B cell (primary cell): ENCODE measurements around the gene TIRAP. TPM values are rescaled to one million over a fixed set of nuclear protein-coding genes. Genes with fewer than 3 reads are reported as not detected.
A peak's percentile ranks its signal among the peaks of the same experiment; 100 is the strongest.

Source experiments
- ATAC-seq: fragments of 200-7000 bp; cut with Tn5 transposase; one replicate; pipeline ENCODE4 v1.10.0; 2021; ENCODE audit warnings: low read depth, mild to moderate bottlenecking, moderate number of reproducible peaks, moderate library complexity
- CTCF ChIA-PET: fragments of 350-600 bp; sonication (Branson Sonifier 250); formaldehyde crosslinking; loops from one replicate; lab custom pipeline; 2021; ENCODE audit warnings: antibody characterized with exemption, inconsistent platforms; lab: Charles Lee
- POLR2A ChIA-PET: fragments of 350-600 bp; sonication (Branson Sonifier 250); formaldehyde crosslinking; loops from one replicate; lab custom pipeline; 2021; ENCODE audit warnings: antibody characterized with exemption; lab: Charles Lee
- DNase-seq: peaks from one replicate; pipeline ENCODE4 v3.0.0; 2013
- H2AFZ ChIP-seq: 2 replicates; pipeline ENCODE4 v1.6.1; 2012; ENCODE audit warnings: mild to moderate bottlenecking, low read depth, low read length; ENCODE audit not compliant: insufficient read depth, poor library complexity, severe bottlenecking
- H3K27ac ChIP-seq, 2 donors: 1 replicate in 1 of 2; 2 replicates in 1 of 2; pipeline ENCODE4 v1.5.1; 2012 to 2013; ENCODE audit warnings: low read length in 2 of 2, mild to moderate bottlenecking in 2 of 2, moderate library complexity in 1 of 2
- H3K27me3 ChIP-seq, 4 experiments: fragments of 200-600 bp in 1 of 4; sonication (generic) in 1 of 4; replicated peaks in 1 of 4; 1 replicate in 2 of 4; 2 replicates in 2 of 4; pipeline versions ENCODE4 v1.6.1 to v1.7.0; 2013 to 2016; ENCODE audit warnings: low read length in 3 of 4, mild to moderate bottlenecking in 2 of 4, mixed read lengths in 1 of 4, moderate library complexity in 1 of 4; ENCODE audit not compliant: insufficient read depth in 4 of 4, control insufficient read depth in 3 of 4; ENCODE audit errors: control extremely low read depth in 1 of 4
- H3K36me3 ChIP-seq, 2 experiments: replicated peaks in 1 of 2; 1 replicate in 1 of 2; 2 replicates in 1 of 2; pipeline versions ENCODE4 v1.6.1 to v1.7.1; 2013; ENCODE audit warnings: low read length in 1 of 2; ENCODE audit not compliant: insufficient read depth in 2 of 2, control insufficient read depth in 1 of 2; ENCODE audit errors: control extremely low read depth in 1 of 2, extremely low read depth in 1 of 2
- H3K4me1 ChIP-seq, 2 donors: fragments of 200-600 bp in 1 of 2; sonication (generic) in 1 of 2; 1 replicate in 1 of 2; 2 replicates in 1 of 2; pipeline versions ENCODE4 v1.5.1 to v1.6.1; 2013 to 2017; ENCODE audit warnings: low read length in 2 of 2; ENCODE audit not compliant: control insufficient read depth in 2 of 2, insufficient read depth in 2 of 2
- H3K4me2 ChIP-seq: replicated peaks from 2 replicates; pipeline ENCODE3; 2012; ENCODE audit warnings: mild to moderate bottlenecking, low read depth, low read length; ENCODE audit not compliant: poor library complexity, severe bottlenecking
- H3K4me3 ChIP-seq, 5 experiments: fragments of 200-600 bp in 1 of 5; sonication (generic) in 1 of 5; 1 replicate in 3 of 5; 2 replicates in 2 of 5; pipeline versions ENCODE4 v1.5.1 to v1.7.0; 2011 to 2016; ENCODE audit warnings: low read length in 4 of 5, mild to moderate bottlenecking in 4 of 5, low read depth in 2 of 5, control low read depth in 1 of 5, moderate library complexity in 1 of 5; ENCODE audit not compliant: insufficient read depth in 1 of 5; ENCODE audit errors: control extremely low read depth in 1 of 5, extremely low read depth in 1 of 5
- H3K79me2 ChIP-seq: fragments of 200-600 bp; sonication (generic); one replicate; pipeline ENCODE4 v1.6.0; 2016; ENCODE audit warnings: low read length; ENCODE audit not compliant: control insufficient read depth, insufficient read depth
- H3K9ac ChIP-seq: fragments of 200-600 bp; sonication (generic); 2 replicates; pipeline ENCODE4 v1.6.1; 2017; ENCODE audit warnings: mild to moderate bottlenecking, low read length, moderate library complexity
- H3K9me3 ChIP-seq, 3 donors: one replicate each; pipeline versions ENCODE4 v1.6.1 to v1.7.1; 2013; ENCODE audit warnings: low read length in 2 of 3; ENCODE audit not compliant: control insufficient read depth in 2 of 3, insufficient read depth in 1 of 3; ENCODE audit errors: control extremely low read depth in 1 of 3
- H4K20me1 ChIP-seq: 2 replicates; pipeline ENCODE4 v1.6.0; 2012; ENCODE audit warnings: mild to moderate bottlenecking, low read length; ENCODE audit not compliant: insufficient read depth, control insufficient read depth, poor library complexity, severe bottlenecking
- H3K27ac Mint-ChIP-seq: one replicate; pipeline ENCODE4 v1.8.0; 2021; ENCODE audit warnings: mixed read lengths
- H3K27me3 Mint-ChIP-seq: one replicate; pipeline ENCODE4 v1.8.0; 2021; ENCODE audit warnings: mixed read lengths
- H3K4me1 Mint-ChIP-seq: one replicate; pipeline ENCODE4 v1.8.0; 2021; ENCODE audit warnings: mixed read lengths
- H3K4me3 Mint-ChIP-seq: one replicate; pipeline ENCODE4 v1.8.0; 2021; ENCODE audit warnings: mixed read lengths
- H3K9me3 Mint-ChIP-seq: one replicate; pipeline ENCODE4 v1.8.0; 2022; ENCODE audit warnings: mixed read lengths; ENCODE audit not compliant: insufficient read depth
- CTCF ChIP-seq: fragments of 200-600 bp; IDR thresholded peaks from one replicate; pipeline ENCODE4 v1.8.0; 2022; ENCODE audit warnings: antibody characterized with exemption, mild to moderate bottlenecking
- EZH2 ChIP-seq: IDR thresholded peaks from 2 replicates; pipeline ENCODE4 v1.6.1; 2012; ENCODE audit warnings: borderline replicate concordance, low read depth, mild to moderate bottlenecking, moderate library complexity, low read length; ENCODE audit not compliant: insufficient read depth, poor library complexity, severe bottlenecking
- WGBS: methylation state at CpG from one replicate; pipeline ENCODE4 v1.1.5; 2013; ENCODE audit warnings: missing lambda C conversion rate; ENCODE audit not compliant: insufficient coverage; 5-methylcytosine and 5-hydroxymethylcytosine counted together
- intact Hi-C: fragments of 100-400 bp; cut with micrococcal nuclease; formaldehyde crosslinking; loops from one replicate; pipeline ENCODE4 v1.10.0; 2022
- polyA plus RNA-seq: library from polyadenylated mRNA; depleted of rRNA; stranded (reverse); fragments of >200 nt; gene quantifications from 2 replicates; pipeline ENCODE4 v1.2.3, GENCODE V29; 2012
- total RNA-seq, 2 donors: library from RNA; stranded (reverse); fragments of 120-200 nt in 1 of 2; gene quantifications; 1 replicate in 1 of 2; 2 replicates in 1 of 2; pipeline versions ENCODE4 v1.2.3 to v1.2.4, GENCODE V29; 2013 to 2022

TIRAP gene
- total and polyA plus RNA-seq, 2 donors (not counting 1 experiment from before 2014, with no cell fraction given): 9.9 to 25.1 TPM

GRCh38 chr11:126303623-126304456, 20.9 kb downstream of the TIRAP start, which contains the start of gene DCPS:
DCPS (plus strand) TSS chr11:126304060; CDS start chr11:126304081, 21 bp downstream.
- no peak for TF ChIP-seq EZH2
- Histone ChIP-seq H2AFZ (peak within 1 kb of the TSS; percentile 99), H3K79me2 (peaks cover 36% of the 10 kb centered on the region), H3K9ac (peak within 1 kb of the TSS; percentile 97), H3K36me3 (peaks cover 2 to 9% of the 10 kb centered on the region in 2 experiments), H3K4me2 (peak within 1 kb of the TSS; percentile 96), H3K27ac (peak within 1 kb of the TSS; percentile 82 to 90), H3K4me1 (peaks cover 11 to 33% of the 10 kb centered on the region in 2 donors), H4K20me1 (no peaks in the 10 kb centered on the region), H3K9me3 (no peaks in the 10 kb centered on the region), H3K27me3 (no peaks in the 10 kb centered on the region), H3K4me3 (peak within 1 kb of the TSS; percentile 60 to 99 (median 97))
- Mint-ChIP-seq H3K27ac (peak within 1 kb of the TSS; percentile 94), H3K27me3 (no peaks in the 10 kb centered on the region), H3K4me1 (peaks cover 35% of the 10 kb centered on the region), H3K9me3 (no peaks in the 10 kb centered on the region), H3K4me3 (peak within 1 kb of the TSS; percentile 88)
- ChIA-PET CTCF (interaction anchor here (0.6 to 1.2 kb wide), 4 partner anchors 10 to 31 kb away, joined by 3 to 4 read pairs (median 3); no protein-coding TSS in a partner anchor), POLR2A (interaction anchor here (0.6 to 1.1 kb wide), 4 partner anchors 18 to 35 kb away, joined by 3 to 12 read pairs (median 6); partner anchors contain the start of genes FOXRED1, SRPRA and TIRAP)
- intact Hi-C loops: loop anchor here (1.0 to 10.0 kb wide), 4 partner anchors 19 to 93 kb away; partner anchors contain the start of genes FAM118B, FOXRED1, RPUSD4 and ST3GAL4
- DNase-seq (peak; percentile 89), ATAC-seq (peak; percentile 98)
- 3% methylated on average over 57 of the region's 61 CpGs for WGBS

- Mint-ChIP-seq H3K9me3 (no peaks in the 10 kb centered on the region), H3K4me3 (peak overlapping the region; percentile 88), H3K4me1 (peaks cover 35% of the 10 kb centered on the region), H3K27ac (peak overlapping the region; percentile 94), H3K27me3 (no peaks in the 10 kb centered on the region)
- peak overlapping the region; percentile 60 to 99 (median 97) for H3K4me3 ChIP-seq
- ChIA-PET POLR2A (interaction anchor here (0.6 to 1.1 kb wide), 4 partner anchors 19 to 36 kb away, joined by 3 to 12 read pairs (median 6); partner anchors contain the start of genes FOXRED1, SRPRA and TIRAP), CTCF (interaction anchor here (0.6 to 1.2 kb wide), 3 partner anchors 9 to 21 kb away, joined by 3 read pairs; no protein-coding TSS in a partner anchor)
- intact Hi-C loops: loop anchor here (1.0 to 10.0 kb wide), 3 partner anchors 35 to 93 kb away; partner anchors contain the start of genes FAM118B, FOXRED1, RPUSD4 and ST3GAL4
- DNase-seq (peak; percentile 40), ATAC-seq (no peak)
- H3K27me3 ChIP-seq: no peaks in the 10 kb centered on the region
- peaks cover 11 to 33% of the 10 kb centered on the region in 2 donors for H3K4me1 ChIP-seq
- 84% methylated on average over 6 of the region's 12 CpGs for WGBS
- no peaks in the 10 kb centered on the region for H4K20me1 ChIP-seq
- H2AFZ ChIP-seq: peak overlapping the region; percentile 99
- H3K9ac ChIP-seq: peak overlapping the region; percentile 97
- peaks cover 36% of the 10 kb centered on the region for H3K79me2 ChIP-seq
- peak overlapping the region; percentile 96 for H3K4me2 ChIP-seq
- H3K36me3 ChIP-seq: peaks cover 2 to 12% of the 10 kb centered on the region in 2 experiments
- H3K27ac ChIP-seq: peak overlapping the region; percentile 82 to 90
- TF ChIP-seq EZH2 (no peak), CTCF (no peak)
- H3K9me3 ChIP-seq: no peaks in the 10 kb centered on the region
Observed at GRCh38 chr11:126304457-126305075, 21.7 kb downstream of the TIRAP start.
